DMS114 treated with DMSO at 0.1 percent for 48 hours (cell line): ENCODE data around the gene KRTAP23-1.

Experiments used
- DNase-seq: peaks from one replicate; lab custom pipeline; 2025; ENCODE audit not compliant: unreplicated experiment; lab: John Stamatoyannopoulos, UW

The KRTAP23-1 gene

DNA sequence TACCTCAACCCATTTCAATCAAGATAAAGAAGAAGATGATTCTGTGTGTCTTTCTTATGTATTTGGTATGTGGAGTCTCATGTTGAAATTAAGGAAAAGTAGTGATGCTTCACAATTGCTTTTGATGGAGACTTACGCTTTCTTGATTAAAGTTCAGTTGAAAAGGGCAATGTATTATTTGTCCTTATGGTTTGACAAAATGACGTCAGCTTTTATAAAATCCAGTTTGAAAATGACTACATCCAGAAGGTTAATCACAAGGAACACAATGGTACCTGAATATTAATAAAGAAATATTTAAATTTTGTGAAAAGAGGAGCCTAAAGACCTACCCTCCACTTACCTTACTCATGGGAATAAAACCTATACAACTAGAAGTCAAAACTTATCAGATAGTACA, 32.7 kb downstream of the KRTAP23-1 start:
- no peak for DNase-seq

DNA sequence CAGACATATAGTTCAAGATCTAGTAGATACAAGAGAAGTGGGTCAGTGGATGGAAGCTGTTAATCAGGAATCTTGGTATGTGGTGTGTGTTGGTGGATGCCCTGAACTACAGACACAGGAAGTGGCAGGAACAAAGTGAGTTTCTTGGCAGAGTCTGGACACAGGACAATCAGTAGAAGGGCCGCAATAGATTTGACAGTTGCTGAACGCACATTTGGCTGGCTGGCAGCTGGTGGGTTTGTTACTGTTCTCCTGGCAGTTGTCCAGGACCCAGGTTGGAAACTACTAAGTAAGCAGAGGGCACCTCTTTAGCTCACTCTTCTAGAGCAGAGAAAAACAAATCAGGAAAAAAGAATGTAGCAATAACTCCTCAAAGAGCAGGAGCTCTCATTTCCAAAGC, 41.5 kb downstream of the KRTAP23-1 start:
- DNase-seq = no peak

DNA sequence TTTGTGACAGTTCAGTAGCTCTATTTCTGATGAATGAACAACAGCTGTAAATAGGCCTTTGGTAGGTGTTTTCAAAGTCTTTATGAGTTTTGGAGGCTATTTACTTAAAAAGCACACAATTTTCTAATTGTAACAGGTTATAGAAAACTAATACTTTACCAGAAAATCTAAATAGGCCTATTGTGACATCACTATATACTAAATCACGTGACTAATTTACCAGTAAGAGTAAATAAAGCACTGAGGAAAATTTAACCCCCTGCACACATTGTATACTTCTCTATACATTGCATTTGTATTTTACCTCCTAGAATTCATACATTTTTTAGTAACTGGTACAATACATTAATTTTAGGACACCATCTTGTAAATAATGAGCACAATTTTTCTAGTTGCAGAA, 43.3 kb downstream of the KRTAP23-1 start:
- no peak for DNase-seq
